Measurements from ENCODE around the gene TSHZ1.

- no peak for TF ChIP-seq CEBPB (IDR thresholded peaks at IDR 0.05)
- TF ChIP-seq NFIC (IDR thresholded peaks at IDR 0.05) = no peak
- no peak for TF ChIP-seq FOXM1 (IDR thresholded peaks at IDR 0.05; ENCODE audit: borderline replicate concordance, low read depth)
- no peak for TF ChIP-seq EGR1 (IDR thresholded peaks at IDR 0.05)
- TF ChIP-seq CREB1 (IDR thresholded peaks at IDR 0.05; ENCODE audit: low read depth) = no peak
- TF ChIP-seq TAF1 (IDR thresholded peaks at IDR 0.05; ENCODE audit: low read depth) = no peak
Observed at GRCh38 chr18:75205514-75206132, 5.0 kb upstream of the TSHZ1 start.
